NK-92 (cell line): ENCODE data around the gene MOB1B.
"Not testable (repeated sequence)": the region's sequence is repeated elsewhere in the genome, so short reads cannot be mapped to it uniquely, and the experiment has no call there.

Experiments used
- DNase-seq: peaks from one replicate; lab custom pipeline; 2025; ENCODE audit not compliant: unreplicated experiment; lab: John Stamatoyannopoulos, UW

Gene MOB1B

DNA sequence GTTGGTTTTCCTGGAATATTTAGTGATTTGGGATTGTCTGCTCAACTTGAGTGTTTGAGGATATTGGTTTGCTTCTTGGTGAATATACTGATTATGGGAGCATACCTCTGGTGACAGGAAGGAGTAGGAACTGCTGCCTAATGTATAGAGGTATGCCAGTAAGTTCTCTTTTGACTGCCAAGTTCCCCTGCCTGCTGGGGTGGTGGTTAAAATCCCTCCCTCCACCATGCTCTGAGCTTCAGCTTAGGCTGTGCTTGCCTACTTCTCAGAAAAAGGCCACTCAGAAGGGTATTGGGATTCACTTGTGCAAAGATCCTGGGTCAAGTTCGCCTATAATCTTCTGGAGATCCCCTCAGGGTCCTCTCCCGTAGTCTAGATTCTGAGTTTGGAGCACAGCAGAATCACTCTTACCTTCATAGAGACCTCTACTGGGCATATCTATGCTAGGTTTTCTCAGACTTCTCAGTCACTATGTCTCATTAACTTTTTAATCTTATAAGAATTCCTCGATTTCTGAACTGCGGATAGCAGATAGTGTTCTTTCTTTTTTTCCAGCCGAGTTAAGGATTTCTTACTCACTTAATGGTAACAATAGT is 46.6 kb downstream of the MOB1B start:
- no peak for DNase-seq

- DNase-seq, result no peak
These were observed 51.9 kb downstream of the MOB1B start for GRCh38 chr4:70954032-70954431.

DNA sequence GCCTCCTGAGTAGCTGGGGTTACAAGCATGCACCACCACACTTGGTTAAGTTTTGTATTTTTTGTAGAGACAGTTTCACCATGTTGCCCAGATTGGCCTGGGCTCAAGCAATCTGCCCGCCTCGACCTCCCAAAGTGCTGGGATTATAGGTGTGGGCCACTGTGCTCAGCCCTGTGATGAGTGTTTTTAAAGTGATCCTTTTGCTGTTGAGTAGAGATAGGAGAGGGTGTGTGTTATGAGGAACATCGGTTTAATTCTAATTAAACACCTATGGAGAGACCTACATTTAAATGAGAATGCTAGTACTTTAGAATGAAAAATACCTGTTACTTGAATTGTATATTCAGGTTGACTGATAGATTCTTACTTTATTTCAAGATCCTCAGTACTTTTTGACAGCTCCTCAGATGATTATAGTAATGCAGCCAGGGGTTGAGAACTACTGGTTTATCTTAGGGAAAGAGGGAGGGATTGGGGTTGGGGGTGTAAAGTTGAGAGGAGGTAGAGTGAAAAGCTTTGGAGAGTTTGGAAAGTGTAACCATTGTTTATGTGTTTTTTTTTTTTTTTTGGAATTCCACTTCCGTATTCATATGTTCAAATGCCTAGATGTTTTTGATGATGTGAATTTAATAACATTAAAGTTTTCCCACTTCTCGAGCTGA is 54.5 kb downstream of the MOB1B start:
- DNase-seq, result no peak

- no peak for DNase-seq
These were observed 56.5 kb downstream of the MOB1B start for GRCh38 chr4:70958681-70959080.

DNA sequence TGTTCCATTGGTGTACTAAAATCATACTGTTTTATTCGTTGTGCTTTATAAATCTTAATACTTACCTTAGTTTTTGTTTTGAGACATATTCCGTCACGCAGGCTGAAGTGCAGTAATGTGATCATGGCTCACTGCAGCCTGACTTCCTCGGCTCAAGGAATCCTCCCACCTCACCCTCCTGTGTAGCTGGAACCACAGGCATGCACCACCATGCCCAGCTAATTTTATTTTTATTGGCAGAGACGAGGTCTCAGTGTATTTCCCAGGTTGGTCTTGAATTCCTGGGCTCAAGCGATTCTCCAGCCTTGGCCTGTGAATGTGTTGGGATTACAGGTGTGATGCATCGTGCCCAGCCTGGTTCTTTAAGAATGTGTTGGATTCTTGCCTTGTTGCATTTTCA is 66.9 kb downstream of the MOB1B start:
- DNase-seq, result no peak

DNA sequence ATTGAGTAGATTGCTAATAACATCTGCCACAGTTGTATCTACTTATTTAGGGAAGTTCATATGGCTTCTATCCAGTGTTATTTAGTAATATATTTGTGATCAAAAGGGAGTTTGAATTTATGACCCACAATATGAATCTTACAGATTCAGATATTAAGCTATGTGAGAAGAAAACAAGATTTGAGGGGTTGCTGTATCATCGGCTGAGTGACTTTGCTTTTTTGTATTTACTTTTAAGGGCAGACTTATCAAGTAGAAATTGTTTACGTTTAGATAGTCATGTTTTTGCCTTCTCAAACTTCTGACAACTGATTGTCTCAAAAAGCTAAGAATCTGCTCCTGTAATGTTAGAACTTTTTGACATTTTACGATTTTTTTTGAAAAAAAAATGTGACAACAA is 74.1 kb downstream of the MOB1B start:
- no peak for DNase-seq

DNA sequence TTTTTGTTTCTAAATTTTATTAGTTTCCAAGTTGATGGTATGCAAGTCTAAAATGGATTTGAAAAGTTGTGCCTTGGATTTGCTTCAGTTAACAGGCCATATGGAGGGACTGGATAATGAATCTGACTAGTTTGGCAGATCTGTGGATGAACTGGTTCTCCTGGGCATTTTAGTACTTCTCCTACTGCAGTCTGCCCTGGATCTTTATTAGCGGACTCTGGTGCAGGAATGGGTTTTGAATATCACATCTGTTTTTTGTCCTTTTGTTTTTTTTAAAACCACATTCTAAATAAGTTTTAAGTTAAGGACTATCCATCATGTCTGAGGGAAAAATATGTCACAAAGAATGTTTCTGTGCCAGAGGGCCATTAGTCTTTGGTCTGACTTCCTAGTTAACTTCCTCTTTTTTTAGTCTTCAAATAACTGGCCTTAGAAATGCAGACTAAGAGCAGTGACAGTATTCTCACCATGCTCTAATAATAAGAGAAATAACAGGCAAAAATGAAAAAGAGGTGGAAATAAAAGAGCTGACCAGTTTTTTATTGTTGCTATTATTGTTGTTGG is 77.4 kb downstream of the MOB1B start:
- no peak for DNase-seq

DNA sequence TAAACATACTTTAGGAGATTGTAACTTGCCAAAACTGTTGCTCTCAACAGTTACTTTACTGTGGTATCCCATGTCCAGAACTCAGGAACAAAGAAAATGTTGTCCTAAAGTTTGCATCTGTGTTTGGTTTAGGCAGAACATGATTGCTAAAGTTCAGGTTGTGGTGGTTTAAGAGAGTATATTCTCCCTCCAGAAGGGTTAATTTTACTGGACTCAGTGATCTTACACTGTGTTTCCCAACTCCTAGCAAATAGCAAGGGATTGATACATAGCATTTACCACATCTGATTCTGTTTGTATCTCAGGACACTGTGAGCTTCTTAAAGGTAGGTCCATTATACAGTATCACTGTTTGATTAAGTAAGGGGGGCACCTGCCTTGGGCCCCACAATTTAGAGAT is 78.0 kb downstream of the MOB1B start:
- DNase-seq, result no peak

GRCh38 chr4:70984106-70984505 is 81.9 kb downstream of the MOB1B start:
- DNase-seq, result no peak

DNA sequence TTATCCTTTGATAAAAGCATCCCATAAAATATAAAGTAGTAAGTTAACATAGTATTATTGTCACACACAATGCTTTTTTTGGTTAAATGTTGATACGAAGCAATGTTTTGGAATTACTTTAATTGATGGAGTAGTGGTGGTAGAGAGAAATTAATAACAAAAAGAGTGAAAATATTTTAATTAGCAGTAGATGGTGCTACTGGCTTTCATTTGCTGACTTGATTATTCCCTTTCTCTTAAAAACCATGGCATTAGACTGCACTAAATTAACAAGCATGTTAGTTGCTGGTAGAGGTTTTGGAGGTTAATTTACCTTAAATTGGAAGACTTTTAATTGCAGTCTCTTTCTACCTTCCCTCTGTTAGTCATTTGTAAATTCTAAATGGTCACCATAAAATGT is 82.4 kb downstream of the MOB1B start:
- no peak for DNase-seq

DNA sequence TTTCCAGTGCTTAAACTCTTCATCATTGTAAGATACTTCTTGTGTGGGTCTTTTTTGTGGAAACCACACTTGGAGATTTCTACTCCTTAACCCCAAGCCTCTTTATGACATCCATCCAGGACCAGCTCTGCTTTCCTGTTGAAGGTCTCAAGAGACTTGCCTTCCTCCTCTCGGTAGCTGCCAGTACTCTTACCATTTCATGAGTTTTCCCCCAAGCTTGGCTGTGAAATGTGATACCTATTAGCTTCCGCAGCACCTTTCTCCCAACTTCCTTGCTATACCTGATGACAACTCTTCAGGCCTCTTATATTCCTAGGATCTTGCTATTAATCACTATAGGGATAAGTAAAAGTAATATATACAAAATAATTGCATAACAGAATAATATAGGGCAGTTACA is 89.4 kb downstream of the MOB1B start:
- DNase-seq, result no peak

GRCh38 chr4:70992391-70992881 is 90.3 kb downstream of the MOB1B start:
- DNase-seq, result no peak

- DNase-seq, result peak; percentile 9
These were observed 91.3 kb downstream of the MOB1B start, which contains the start of gene DCK for GRCh38 chr4:70993181-70994068. Gene DCK, plus strand, starts transcription at chr4:70993649. Its CDS starts 187 bp downstream, at chr4:70993836.

GRCh38 chr4:70994069-70994366 is 91.8 kb downstream of the MOB1B start:
- DNase-seq, result no peak

DNA sequence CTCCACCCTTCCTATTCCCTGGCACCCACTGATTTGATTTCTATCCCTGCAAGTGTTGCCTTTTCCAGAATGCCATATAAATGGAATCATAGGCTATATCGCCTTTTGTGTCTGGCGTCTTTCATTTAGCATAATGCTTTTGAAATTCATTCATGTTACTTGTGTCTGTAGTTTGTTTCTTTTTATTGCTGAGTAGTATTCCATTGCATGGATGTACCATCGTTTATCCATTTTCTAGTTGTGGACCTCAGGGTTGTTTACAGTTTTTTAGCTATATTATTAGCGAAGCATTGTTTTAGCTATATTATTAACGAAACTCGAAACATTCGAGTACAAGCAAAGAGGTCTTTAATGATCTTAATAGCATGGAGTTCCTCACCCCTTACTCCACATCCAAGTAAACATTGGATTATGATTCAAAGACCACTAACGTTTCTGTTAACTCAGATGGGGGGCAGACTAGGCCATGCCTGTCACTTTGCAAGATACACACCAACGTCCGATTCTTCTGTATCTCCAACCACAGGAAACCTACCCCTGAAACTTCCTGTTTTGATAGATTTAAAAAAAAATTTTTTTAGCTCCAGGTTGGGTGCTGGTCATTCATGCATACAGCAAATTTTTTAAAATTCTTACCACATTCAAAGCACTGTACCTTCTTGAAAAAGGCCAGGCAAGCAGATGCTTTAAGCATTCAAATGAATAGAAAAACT is 92.4 kb downstream of the MOB1B start:
- no peak for DNase-seq

DNA sequence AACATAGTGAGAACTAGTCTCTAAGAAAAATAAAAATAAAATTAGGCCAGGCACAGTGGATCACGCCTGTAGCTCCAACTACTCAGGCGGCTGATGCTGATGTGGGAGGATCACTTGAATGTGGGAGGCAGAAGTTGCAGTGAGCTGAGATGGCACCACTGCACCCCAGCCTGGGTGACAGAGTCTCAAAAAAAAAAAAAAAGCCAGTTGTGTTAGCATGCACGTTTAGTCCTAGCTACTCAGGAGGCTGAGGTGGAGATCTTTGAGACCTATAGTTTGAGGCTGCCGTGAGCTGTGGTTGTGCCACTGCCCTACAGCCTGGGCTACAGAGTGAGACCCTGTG is 93.8 kb downstream of the MOB1B start:
- no peak for DNase-seq

DNA sequence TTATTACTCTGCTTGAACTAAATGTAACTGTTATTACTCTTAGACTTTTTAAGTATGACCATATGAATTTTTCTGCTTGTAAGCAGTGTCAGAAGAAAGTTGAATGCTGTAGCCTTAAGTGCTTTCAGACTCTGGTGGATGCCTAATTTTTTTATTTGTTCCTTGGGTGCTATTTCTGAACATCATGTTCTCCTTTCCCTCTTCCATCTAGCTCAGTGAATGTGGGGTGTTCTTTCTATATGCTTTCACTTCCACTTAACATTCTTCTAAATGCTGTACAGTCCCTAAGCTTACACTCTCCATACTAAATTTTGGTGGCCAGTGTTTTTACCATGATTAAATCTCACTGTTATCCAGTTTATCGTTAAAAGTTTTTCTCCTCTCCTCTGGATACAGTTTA is 94.9 kb downstream of the MOB1B start:
- DNase-seq, result no peak

DNA sequence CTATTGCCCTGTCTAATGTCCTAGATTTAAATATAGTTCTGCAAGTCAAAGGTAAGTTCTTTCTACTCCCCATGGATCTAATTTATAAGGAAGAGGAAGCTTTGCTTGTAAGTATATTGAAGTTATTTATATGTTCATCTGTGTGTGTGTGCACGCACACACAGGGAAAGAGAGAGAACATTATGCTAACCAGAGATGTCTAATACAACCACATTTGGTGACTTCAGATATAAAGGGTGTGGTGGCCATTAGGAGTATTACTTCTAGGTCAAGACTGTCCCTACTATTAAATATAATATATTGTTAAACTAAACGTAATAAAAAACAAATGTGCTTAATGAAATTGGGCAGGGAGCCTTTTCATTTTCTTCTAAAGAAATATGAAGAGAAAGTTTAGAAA is 95.4 kb downstream of the MOB1B start:
- no peak for DNase-seq

DNA sequence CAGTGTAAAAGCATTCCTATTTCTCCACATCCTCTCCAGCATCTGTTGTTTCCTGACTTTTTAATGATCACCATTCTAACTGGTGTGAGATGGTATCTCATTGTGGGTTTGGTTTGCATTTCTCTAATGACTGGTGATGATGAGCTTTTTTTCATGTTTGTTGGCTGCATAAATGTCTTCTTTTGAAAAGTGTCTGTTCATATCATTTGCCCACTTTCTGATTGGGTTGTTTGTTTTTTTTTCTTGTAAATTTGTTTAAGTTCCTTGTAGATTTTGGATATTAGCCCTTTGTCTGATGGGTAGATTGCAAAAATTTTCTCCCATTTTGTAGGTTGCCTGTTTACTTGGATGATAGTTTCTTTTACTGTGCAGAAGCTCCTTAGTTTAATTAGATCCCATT is 97.5 kb downstream of the MOB1B start:
- DNase-seq, result not testable (repeated sequence)

DNA sequence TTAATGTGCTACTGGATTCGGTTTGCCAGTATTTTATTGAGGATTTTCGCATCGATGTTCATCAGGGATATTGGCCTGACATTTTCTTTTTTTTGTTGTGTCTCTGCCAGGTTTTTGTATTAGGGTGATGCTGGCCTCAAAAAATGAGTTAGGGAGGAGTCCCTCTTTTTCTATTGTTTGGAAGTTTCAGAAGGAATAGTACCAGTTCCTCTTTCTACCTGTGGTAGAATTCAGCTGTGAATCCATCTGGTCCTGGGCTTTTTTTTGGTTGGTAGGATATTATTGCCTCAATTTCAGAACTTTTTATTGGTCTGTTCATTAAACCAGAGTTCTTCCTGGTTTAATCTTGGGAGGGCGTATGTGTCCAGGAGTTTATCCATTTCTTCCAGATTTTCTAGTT is 99.2 kb downstream of the MOB1B start:
- DNase-seq, result not testable (repeated sequence)

DNA sequence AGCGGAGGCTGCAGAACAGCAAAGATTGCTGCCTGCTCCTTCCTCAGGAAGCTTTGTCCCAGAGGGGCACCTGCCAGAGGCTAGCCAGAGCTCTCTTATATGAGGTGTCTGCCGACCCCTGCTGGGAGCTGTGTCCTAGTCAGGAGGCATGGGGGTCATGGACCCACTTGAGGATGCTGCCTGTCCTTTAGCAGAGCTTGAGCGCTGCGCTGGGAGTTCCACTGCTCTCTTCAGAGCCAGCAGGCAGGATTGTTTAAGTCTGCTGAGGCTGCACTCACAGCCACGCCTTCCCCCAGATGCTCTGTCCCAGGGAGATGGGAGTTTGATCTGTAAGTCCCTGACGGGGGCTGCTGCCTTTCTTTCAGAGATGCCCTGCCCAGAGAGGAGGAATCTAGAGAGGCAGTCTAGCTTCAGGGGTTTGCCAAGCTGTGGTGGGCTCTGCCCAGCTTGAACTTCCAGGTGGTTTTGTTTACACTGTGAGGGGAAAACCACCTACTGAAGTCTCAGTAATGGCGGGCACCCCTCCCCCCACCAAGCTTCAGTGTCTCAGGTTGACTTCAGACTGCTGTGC is 102.2 kb downstream of the MOB1B start:
- no peak for DNase-seq
